Measurements from ENCODE around the gene ARHGAP15. TPM values are rescaled to one million over a fixed set of nuclear protein-coding genes. Genes with fewer than 3 reads are reported as not detected.

The ARHGAP15 gene
- total and polyA plus RNA-seq, 4 donors: 3.8 to 17.9 (median 13.2) TPM

DNA sequence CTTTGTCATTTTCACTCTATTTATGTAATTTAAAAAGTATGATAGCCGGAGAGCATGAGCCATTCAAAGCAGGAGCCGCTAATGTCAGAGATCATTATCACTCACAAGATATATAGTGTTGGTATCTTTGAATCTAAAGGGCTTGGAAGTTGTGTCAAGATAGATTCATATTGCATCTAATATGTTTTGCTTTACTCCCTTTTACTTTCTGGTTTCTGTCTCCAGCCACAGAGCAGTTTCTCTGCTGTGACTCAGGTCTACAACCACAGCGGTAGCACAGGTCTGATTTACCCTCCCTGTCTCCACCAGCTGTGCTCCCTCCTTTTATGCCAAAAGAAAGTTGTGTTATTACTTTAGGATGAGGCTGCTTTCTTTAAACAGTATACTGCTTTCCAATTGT lies 424.0 kb downstream of the ARHGAP15 start:
- Histone ChIP-seq H3K27ac (ENCODE audit: low read depth in 1 of 2, low read length in 2 of 2) (no peak overlapping the region), H3K36me3 (ENCODE audit: control insufficient read depth in 4 of 4, insufficient read depth in 3 of 4, low read depth in 1 of 4, low read length in 3 of 4) (no peaks in the 10 kb centered on the region), H3K9ac (ENCODE audit: low read depth in 1 of 2, low read length in 2 of 2) (no peak overlapping the region), H3K27me3 (ENCODE audit: control insufficient read depth in 4 of 4, insufficient read depth in 4 of 4, low read length in 3 of 4) (no peaks in the 10 kb centered on the region), H3K4me3 (ENCODE audit: low read depth in 1 of 3, low read length in 3 of 3) (no peak overlapping the region), H3K9me3 (ENCODE audit: control insufficient read depth in 4 of 4, low read length in 3 of 4) (no peaks in the 10 kb centered on the region), H3K4me1 (ENCODE audit: control insufficient read depth in 4 of 4, insufficient read depth in 4 of 4, low read length in 3 of 4) (no peaks in the 10 kb centered on the region)
- no peak for TF ChIP-seq FOXA1 (IDR thresholded peaks at IDR 0.05)
- TF ChIP-seq, protein P1, sequence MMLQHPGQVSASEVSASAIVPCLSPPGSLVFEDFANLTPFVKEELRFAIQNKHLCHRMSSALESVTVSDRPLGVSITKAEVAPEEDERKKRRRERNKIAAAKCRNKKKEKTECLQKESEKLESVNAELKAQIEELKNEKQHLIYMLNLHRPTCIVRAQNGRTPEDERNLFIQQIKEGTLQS (IDR thresholded peaks at IDR 0.05): no peak
- TF ChIP-seq, protein P2, sequence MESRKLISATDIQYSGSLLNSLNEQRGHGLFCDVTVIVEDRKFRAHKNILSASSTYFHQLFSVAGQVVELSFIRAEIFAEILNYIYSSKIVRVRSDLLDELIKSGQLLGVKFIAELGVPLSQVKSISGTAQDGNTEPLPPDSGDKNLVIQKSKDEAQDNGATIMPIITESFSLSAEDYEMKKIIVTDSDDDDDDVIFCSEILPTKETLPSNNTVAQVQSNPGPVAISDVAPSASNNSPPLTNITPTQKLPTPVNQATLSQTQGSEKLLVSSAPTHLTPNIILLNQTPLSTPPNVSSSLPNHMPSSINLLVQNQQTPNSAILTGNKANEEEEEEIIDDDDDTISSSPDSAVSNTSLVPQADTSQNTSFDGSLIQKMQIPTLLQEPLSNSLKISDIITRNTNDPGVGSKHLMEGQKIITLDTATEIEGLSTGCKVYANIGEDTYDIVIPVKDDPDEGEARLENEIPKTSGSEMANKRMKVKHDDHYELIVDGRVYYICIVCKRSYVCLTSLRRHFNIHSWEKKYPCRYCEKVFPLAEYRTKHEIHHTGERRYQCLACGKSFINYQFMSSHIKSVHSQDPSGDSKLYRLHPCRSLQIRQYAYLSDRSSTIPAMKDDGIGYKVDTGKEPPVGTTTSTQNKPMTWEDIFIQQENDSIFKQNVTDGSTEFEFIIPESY (IDR thresholded peaks at IDR 0.05): no peak
- TF ChIP-seq RAD21 (IDR thresholded peaks at IDR 0.05): no peak
- no peak for TF ChIP-seq GABPA (IDR thresholded peaks at IDR 0.05 in 1 of 2, conservative IDR thresholded peaks at IDR 0.05 in 1 of 2)
- TF ChIP-seq JUND (IDR thresholded peaks at IDR 0.05): no peak
- no peak for TF ChIP-seq HNF4G (IDR thresholded peaks at IDR 0.05)
- TF ChIP-seq, protein P3, sequence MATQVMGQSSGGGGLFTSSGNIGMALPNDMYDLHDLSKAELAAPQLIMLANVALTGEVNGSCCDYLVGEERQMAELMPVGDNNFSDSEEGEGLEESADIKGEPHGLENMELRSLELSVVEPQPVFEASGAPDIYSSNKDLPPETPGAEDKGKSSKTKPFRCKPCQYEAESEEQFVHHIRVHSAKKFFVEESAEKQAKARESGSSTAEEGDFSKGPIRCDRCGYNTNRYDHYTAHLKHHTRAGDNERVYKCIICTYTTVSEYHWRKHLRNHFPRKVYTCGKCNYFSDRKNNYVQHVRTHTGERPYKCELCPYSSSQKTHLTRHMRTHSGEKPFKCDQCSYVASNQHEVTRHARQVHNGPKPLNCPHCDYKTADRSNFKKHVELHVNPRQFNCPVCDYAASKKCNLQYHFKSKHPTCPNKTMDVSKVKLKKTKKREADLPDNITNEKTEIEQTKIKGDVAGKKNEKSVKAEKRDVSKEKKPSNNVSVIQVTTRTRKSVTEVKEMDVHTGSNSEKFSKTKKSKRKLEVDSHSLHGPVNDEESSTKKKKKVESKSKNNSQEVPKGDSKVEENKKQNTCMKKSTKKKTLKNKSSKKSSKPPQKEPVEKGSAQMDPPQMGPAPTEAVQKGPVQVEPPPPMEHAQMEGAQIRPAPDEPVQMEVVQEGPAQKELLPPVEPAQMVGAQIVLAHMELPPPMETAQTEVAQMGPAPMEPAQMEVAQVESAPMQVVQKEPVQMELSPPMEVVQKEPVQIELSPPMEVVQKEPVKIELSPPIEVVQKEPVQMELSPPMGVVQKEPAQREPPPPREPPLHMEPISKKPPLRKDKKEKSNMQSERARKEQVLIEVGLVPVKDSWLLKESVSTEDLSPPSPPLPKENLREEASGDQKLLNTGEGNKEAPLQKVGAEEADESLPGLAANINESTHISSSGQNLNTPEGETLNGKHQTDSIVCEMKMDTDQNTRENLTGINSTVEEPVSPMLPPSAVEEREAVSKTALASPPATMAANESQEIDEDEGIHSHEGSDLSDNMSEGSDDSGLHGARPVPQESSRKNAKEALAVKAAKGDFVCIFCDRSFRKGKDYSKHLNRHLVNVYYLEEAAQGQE (IDR thresholded peaks at IDR 0.05): no peak
- TF ChIP-seq FOXA2 (IDR thresholded peaks at IDR 0.05): no peak
- TF ChIP-seq SP1 (IDR thresholded peaks at IDR 0.05): no peak
- TF ChIP-seq HNF4A (conservative IDR thresholded peaks at IDR 0.05): no peak
- no peak for TF ChIP-seq YY1 (IDR thresholded peaks at IDR 0.05)
- TF ChIP-seq, protein P4, sequence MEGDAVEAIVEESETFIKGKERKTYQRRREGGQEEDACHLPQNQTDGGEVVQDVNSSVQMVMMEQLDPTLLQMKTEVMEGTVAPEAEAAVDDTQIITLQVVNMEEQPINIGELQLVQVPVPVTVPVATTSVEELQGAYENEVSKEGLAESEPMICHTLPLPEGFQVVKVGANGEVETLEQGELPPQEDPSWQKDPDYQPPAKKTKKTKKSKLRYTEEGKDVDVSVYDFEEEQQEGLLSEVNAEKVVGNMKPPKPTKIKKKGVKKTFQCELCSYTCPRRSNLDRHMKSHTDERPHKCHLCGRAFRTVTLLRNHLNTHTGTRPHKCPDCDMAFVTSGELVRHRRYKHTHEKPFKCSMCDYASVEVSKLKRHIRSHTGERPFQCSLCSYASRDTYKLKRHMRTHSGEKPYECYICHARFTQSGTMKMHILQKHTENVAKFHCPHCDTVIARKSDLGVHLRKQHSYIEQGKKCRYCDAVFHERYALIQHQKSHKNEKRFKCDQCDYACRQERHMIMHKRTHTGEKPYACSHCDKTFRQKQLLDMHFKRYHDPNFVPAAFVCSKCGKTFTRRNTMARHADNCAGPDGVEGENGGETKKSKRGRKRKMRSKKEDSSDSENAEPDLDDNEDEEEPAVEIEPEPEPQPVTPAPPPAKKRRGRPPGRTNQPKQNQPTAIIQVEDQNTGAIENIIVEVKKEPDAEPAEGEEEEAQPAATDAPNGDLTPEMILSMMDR (IDR thresholded peaks at IDR 0.05; ENCODE audit: low read depth, low read length, missing input control): no peak
- TF ChIP-seq TAF1 (conservative IDR thresholded peaks at IDR 0.05): no peak
- TF ChIP-seq, protein P5, sequence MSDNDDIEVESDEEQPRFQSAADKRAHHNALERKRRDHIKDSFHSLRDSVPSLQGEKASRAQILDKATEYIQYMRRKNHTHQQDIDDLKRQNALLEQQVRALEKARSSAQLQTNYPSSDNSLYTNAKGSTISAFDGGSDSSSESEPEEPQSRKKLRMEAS (IDR thresholded peaks at IDR 0.05): no peak
- TF ChIP-seq EGR1 (IDR thresholded peaks at IDR 0.05; ENCODE audit: low read depth in 2 of 2): no peak
- no peak for TF ChIP-seq RXRA (IDR thresholded peaks at IDR 0.05)
- 89% methylated on average over 3 of the region's 3 CpGs for WGBS
- no peak for DNase-seq (ENCODE audit: low spot score)

DNA sequence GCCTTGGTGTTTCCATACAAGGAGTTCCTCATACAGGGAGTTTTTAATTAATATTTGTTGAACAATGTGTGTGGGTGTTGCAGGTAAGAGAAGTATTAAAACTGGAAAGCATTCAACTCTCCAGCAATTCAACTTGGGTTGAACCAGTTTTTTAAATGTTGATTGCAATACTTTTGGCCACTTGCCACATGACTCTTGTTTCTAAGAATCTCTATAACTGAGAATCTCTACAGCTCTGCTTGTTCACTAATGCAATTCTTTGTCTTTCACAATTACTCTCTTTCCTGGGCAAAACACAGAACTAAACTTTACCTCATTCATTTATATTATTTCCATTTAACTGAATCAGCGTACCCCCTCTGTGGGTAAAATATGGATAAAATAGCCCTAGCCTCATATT lies 429.4 kb downstream of the ARHGAP15 start:
- no peak for DNase-seq (ENCODE audit: low spot score)
- Histone ChIP-seq H3K36me3 (ENCODE audit: control insufficient read depth in 4 of 4, insufficient read depth in 3 of 4, low read depth in 1 of 4, low read length in 3 of 4) (no peaks in the 10 kb centered on the region), H3K27me3 (ENCODE audit: control insufficient read depth in 4 of 4, insufficient read depth in 4 of 4, low read length in 3 of 4) (no peaks in the 10 kb centered on the region), H3K9me3 (ENCODE audit: control insufficient read depth in 4 of 4, low read length in 3 of 4) (no peaks in the 10 kb centered on the region), H3K4me1 (ENCODE audit: control insufficient read depth in 4 of 4, insufficient read depth in 4 of 4, low read length in 3 of 4) (no peaks in the 10 kb centered on the region), H3K4me3 (ENCODE audit: low read depth in 1 of 3, low read length in 3 of 3) (no peak overlapping the region), H3K27ac (ENCODE audit: low read depth in 1 of 2, low read length in 2 of 2) (no peak overlapping the region), H3K9ac (ENCODE audit: low read depth in 1 of 2, low read length in 2 of 2) (no peak overlapping the region)
- TF ChIP-seq, protein P2 (IDR thresholded peaks at IDR 0.05): no peak
- TF ChIP-seq NR2F2 (IDR thresholded peaks at IDR 0.05) (no peak), YY1 (IDR thresholded peaks at IDR 0.05) (no peak)
- 95% methylated on average over 1 of the region's 1 CpG for WGBS

Data from liver (tissue), 9 donors.